Tibial nerve (tissue), 4 donors: ENCODE data around the gene KLK3. TPM values are rescaled to one million over a fixed set of nuclear protein-coding genes. Genes with fewer than 3 reads are reported as not detected.

Experiments used
- DNase-seq, 2 donors: peaks; one replicate each; pipeline ENCODE4 v3.0.0-alpha.2; 2019; ENCODE audit warnings: low spot score in 2 of 2
- H3K27ac ChIP-seq, 4 donors: fragments of 200-600 bp; sonication (generic) in 3 of 4; one replicate each; pipeline ENCODE4 v1.5.1; 2017 to 2019; ENCODE audit warnings: mild to moderate bottlenecking in 1 of 4
- H3K27me3 ChIP-seq, 2 donors: fragments of 200-600 bp; sonication (generic) in 1 of 2; one replicate each; pipeline versions ENCODE4 v1.5.1 to v1.6.0; 2017 to 2019
- H3K36me3 ChIP-seq, 3 donors: fragments of 200-600 bp; sonication (generic); one replicate each; pipeline ENCODE4 v1.5.1; 2018 to 2019
- H3K4me1 ChIP-seq, 4 donors: fragments of 200-600 bp; sonication (generic) in 3 of 4; one replicate each; pipeline ENCODE4 v1.5.1; 2017 to 2019
- H3K4me3 ChIP-seq, 4 donors: fragments of 200-600 bp; sonication (generic) in 3 of 4; one replicate each; pipeline ENCODE4 v1.5.1; 2017 to 2019; ENCODE audit warnings: mild to moderate bottlenecking in 1 of 4, moderate library complexity in 1 of 4
- H3K9me3 ChIP-seq, 4 donors: fragments of 200-600 bp; sonication (generic) in 3 of 4; one replicate each; pipeline ENCODE4 v1.5.1; 2017 to 2019
- CTCF ChIP-seq, 5 experiments: fragments of 200-600 bp in 3 of 5; fragments of 450-650 bp in 2 of 5; sonication (generic) in 3 of 5; IDR thresholded peaks; one replicate each; pipeline ENCODE4 v1.5.1; 2016 to 2019; ENCODE audit warnings: antibody characterized with exemption in 5 of 5, mild to moderate bottlenecking in 3 of 5, moderate library complexity in 2 of 5
- EP300 ChIP-seq, 2 donors: sonication (generic); formaldehyde crosslinking; IDR thresholded peaks; one replicate each; pipeline ENCODE4 v1.6.1; 2017; ENCODE audit warnings: antibody characterized with exemption in 2 of 2, mild to moderate bottlenecking in 1 of 2
- POLR2A ChIP-seq, 2 donors: fragments of 450-650 bp; IDR thresholded peaks; one replicate each; pipeline ENCODE4 v1.6.1; 2017; ENCODE audit warnings: antibody characterized with exemption in 2 of 2, mild to moderate bottlenecking in 2 of 2, moderate library complexity in 2 of 2
- WGBS, 2 donors: methylation state at CpG; one replicate each; pipeline ENCODE4 v1.1.5; 2018; 5-methylcytosine and 5-hydroxymethylcytosine counted together
- total RNA-seq, 4 donors: library from RNA; depleted of rRNA; stranded (reverse); fragments of >200 nt; gene quantifications; one replicate each; pipeline ENCODE4 v1.1.0, GENCODE V29; 2016

KLK3 gene
- total RNA-seq, 4 donors from 2014 or later = not detected

- DNase-seq = no peak
- WGBS, 2 donors = 94 to 100% methylated on average over 1 of the region's 1 CpG
- Histone ChIP-seq H3K27ac (no peak overlapping the region), H3K9me3 (no peaks in the 10 kb centered on the region), H3K27me3 (peaks cover 0 to 59% of the 10 kb centered on the region in 2 donors), H3K4me1 (peaks cover 0 to 12% (median 0%) of the 10 kb centered on the region in 4 donors), H3K4me3 (no peak overlapping the region), H3K36me3 (no peaks in the 10 kb centered on the region)
- no peak for TF ChIP-seq POLR2A (IDR thresholded peaks at IDR 0.05)
- TF ChIP-seq CTCF (IDR thresholded peaks at IDR 0.05) = no peak
- TF ChIP-seq EP300 (IDR thresholded peaks at IDR 0.05) = no peak
Observed at GRCh38 chr19:50815439-50815838, 39.3 kb upstream of the KLK3 start.

DNA sequence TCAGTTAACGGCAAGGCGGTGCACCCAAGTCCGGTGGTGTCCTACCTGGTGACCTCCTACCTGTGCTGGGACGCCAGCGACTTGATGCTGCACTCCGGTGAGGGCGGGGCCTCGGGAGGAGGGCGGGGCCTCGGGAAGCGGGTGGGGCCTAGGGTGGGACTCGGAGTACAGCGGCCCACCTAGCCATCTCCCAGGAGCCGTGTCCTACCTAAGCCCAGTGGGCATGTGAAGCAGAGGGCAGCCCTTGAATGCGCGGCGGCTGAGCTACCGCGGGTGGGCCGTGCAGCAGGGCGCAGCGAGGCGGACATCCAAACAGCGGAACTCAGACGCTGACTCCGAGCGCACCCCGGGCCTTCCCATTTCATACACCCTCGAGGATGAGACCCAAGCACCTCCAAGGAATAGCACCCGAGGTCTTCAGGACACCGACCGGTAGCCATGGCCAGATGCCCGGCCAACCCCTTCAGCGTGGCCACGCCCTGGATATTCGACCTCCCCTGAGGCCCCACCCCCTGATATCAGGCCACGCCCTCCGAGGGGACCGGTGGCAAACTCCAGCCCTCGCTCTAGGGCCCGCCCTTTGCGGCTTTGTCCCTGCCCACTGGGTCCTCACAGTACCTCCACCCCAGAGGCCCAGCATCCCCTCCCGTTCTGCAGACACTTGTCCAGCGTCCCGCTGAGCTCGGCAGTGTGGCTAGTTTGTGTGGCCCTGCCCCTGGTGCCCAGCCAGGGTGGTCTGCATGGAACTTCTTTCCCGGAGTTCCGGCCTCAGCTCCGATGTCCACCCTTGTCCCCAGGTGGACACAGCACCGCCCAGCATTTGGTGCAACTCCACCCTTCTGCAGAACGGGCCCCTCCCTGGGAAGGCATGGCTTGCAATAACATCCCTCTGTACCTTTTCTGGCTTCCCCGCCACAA is 36.5 kb upstream of the KLK3 start:
- H3K27ac ChIP-seq = peak overlapping the region in 1 of 4 donors; percentile 50
- H3K4me3 ChIP-seq = peak overlapping the region in 2 of 4 donors; percentile 12 to 39
- peaks cover 0 to 85% of the 10 kb centered on the region in 2 donors for H3K27me3 ChIP-seq
- H3K36me3 ChIP-seq = no peaks in the 10 kb centered on the region
- no peak for TF ChIP-seq POLR2A (IDR thresholded peaks at IDR 0.05)
- no peak for TF ChIP-seq EP300 (IDR thresholded peaks at IDR 0.05)
- no peak for TF ChIP-seq CTCF (IDR thresholded peaks at IDR 0.05)
- H3K9me3 ChIP-seq = no peaks in the 10 kb centered on the region
- peaks cover 0 to 20% (median 2%) of the 10 kb centered on the region in 4 donors for H3K4me1 ChIP-seq
- DNase-seq = no peak
- WGBS, 2 donors = 4 to 8% methylated on average over 24 to 44 of the region's 52 CpGs

DNA sequence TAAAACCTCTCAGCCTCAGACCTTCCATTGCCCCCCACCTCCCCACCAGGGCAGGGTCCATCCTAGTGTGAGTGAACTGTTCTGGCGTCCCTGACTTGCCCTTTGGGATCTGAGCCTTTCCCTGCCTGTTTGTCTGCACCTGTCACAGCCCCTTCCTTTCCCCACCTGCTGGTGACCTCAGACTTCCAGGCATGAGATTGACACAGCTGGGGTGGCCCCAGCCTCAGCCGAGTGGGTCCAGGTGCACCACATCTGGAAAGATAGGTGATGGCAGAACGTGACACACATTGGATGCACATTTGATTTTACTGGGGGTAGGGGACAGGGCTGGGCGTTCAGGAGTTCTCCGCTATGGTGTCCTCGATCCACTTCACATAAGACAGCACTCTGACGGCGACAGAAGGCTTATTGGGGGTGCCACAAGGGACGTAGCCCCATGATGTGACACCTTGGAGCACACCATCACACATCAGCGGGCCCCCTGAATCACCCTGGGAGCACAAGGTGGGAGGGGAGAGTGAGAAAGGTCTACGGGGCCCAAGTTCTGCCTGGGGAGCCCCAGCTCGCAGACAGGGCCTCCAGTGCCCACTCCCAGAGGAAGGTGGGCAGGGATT is 35.7 kb upstream of the KLK3 start:
- TF ChIP-seq CTCF (IDR thresholded peaks at IDR 0.05) = no peak
- no peak for TF ChIP-seq EP300 (IDR thresholded peaks at IDR 0.05)
- no peak for TF ChIP-seq POLR2A (IDR thresholded peaks at IDR 0.05)
- Histone ChIP-seq H3K9me3 (no peaks in the 10 kb centered on the region), H3K4me3 (no peak overlapping the region), H3K27ac (no peak overlapping the region), H3K4me1 (peaks cover 0 to 20% (median 2%) of the 10 kb centered on the region in 4 donors), H3K27me3 (peaks cover 0 to 87% of the 10 kb centered on the region in 2 donors), H3K36me3 (no peaks in the 10 kb centered on the region)
- WGBS, 2 donors = 64 to 67% methylated on average over 10 to 12 of the region's 12 CpGs
- no peak for DNase-seq

DNA sequence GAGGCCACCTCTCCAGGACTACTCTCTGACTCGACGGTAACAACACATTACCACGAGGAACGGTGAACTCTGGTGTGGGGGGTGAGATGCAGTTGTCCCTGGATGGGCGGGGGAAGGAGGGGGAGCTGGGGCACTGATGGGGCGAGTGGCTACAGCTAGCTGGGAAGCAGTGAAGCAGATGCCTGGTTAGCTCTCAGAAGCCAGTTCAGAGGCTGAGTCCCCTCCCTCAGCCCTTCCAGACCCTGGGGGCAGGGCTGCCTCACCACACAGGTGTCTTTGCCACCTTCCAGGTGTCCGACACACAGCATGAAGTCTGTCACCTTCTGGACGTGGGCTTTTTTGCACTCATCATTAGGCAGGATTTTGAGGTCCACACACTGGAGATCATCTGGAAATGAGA is 35.1 kb upstream of the KLK3 start:
- WGBS, 2 donors = 43% methylated on average over 7 to 8 of the region's 8 CpGs
- Histone ChIP-seq H3K27me3 (peaks cover 0 to 91% of the 10 kb centered on the region in 2 donors), H3K36me3 (no peaks in the 10 kb centered on the region), H3K9me3 (no peaks in the 10 kb centered on the region), H3K27ac (no peak overlapping the region), H3K4me3 (no peak overlapping the region), H3K4me1 (peaks cover 0 to 20% (median 2%) of the 10 kb centered on the region in 4 donors)
- no peak for DNase-seq
- TF ChIP-seq POLR2A (IDR thresholded peaks at IDR 0.05) = no peak
- TF ChIP-seq CTCF (IDR thresholded peaks at IDR 0.05) = no peak
- TF ChIP-seq EP300 (IDR thresholded peaks at IDR 0.05) = no peak

GRCh38 chr19:50820086-50820485 is 34.6 kb upstream of the KLK3 start:
- Histone ChIP-seq H3K4me1 (peaks cover 0 to 20% (median 2%) of the 10 kb centered on the region in 4 donors), H3K4me3 (no peak overlapping the region), H3K9me3 (no peaks in the 10 kb centered on the region), H3K27ac (no peak overlapping the region), H3K36me3 (no peaks in the 10 kb centered on the region), H3K27me3 (peaks cover 0 to 89% of the 10 kb centered on the region in 2 donors)
- 5 to 9% methylated on average over 13 to 15 of the region's 15 CpGs for WGBS, 2 donors
- TF ChIP-seq EP300 (IDR thresholded peaks at IDR 0.05) (no peak), POLR2A (IDR thresholded peaks at IDR 0.05) (no peak), CTCF (IDR thresholded peaks at IDR 0.05) (no peak)
- DNase-seq = no peak
